GM12865 (cell line): ENCODE results near the gene MMP2.

ENCODE experiments used
- DNase-seq: peaks from one replicate; pipeline ENCODE4 v3.0.0; 2010; ENCODE audit warnings: low read depth
- H3K4me3 ChIP-seq: 2 replicates; pipeline ENCODE4 v1.5.1; 2011; ENCODE audit warnings: mild to moderate bottlenecking, low read depth, low read length, control low read depth
- CTCF ChIP-seq: IDR thresholded peaks from 2 replicates; pipeline ENCODE4 v1.5.1; 2011; ENCODE audit warnings: low read length, control low read depth, low read depth, inconsistent platforms; ENCODE audit not compliant: insufficient read depth; ENCODE audit errors: missing control alignments

Gene MMP2

DNA sequence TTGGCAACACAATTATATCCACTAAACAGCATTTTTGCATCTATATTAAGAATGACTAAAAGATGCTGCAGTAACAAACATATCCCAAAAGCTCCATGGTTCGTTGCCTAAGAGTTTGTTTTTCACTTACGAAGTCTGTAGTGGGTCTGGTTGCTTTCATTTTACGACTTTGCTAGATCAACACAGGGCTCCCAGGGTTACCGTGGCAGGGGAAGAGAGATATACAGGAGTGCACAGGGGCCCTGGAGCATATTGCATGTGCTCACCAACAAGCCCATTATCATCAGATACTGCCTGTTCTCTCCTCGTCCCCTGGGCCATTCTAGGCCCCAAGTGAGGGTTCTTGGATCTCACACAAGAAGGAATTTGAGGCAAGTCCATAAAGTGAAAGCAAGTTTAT is 3.1 kb upstream of the MMP2 start:
- TF ChIP-seq CTCF: no peak
- no peak overlapping the region for H3K4me3 ChIP-seq
- no peak for DNase-seq

DNA sequence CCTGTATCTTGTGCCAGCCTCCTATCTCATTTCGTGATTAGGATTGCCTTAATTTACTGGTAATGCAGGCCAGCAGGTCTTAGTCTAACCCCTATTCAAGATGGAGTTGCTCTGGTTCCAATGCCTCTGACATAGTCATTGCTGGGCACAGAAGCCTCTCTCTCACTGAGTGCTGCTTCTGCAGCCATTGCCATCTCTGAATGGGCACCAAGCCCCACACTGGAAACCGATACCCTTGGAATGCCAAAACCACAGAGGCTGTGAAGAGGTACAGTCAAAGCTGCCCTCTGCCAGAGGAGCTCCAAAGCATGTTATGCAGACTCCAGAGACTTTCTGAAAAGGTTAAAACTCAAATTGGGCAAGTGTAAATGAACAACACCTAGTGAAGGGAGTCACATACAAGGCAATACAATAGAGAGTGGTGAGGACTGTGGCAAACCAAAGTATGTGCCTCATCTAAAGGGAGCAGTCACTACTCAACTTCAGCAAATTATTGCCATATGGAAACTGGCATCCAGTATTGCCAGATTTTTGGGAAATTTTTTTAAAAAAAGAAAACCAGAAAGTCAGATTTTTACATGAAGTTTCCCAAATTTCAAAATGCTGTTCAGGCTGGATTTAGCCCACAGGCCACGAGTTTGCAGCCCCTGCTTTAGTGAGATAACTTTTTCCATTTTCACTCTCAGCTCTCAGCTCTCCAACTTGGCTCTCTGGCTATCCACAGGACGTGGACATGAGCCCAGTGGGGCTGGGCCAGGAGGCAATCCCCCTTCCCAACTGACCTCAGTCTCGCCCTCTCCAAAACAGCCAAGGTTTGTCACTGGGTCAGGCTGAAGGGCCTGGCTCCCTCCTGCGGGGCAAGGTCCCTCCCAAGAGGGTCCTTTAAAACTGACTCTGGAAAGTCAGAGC is 2.1 kb upstream of the MMP2 start:
- DNase-seq: no peak
- TF ChIP-seq CTCF: no peak
- H3K4me3 ChIP-seq: no peak overlapping the region

- no peak for TF ChIP-seq CTCF
- DNase-seq: no peak
- no peak overlapping the region for H3K4me3 ChIP-seq
Measured at GRCh38 chr16:55477736-55478135, 1.3 kb upstream of the MMP2 start.

GRCh38 chr16:55479430-55480140 is 587 bp downstream of the MMP2 start:
- H3K4me3 ChIP-seq: no peak overlapping the region

DNA sequence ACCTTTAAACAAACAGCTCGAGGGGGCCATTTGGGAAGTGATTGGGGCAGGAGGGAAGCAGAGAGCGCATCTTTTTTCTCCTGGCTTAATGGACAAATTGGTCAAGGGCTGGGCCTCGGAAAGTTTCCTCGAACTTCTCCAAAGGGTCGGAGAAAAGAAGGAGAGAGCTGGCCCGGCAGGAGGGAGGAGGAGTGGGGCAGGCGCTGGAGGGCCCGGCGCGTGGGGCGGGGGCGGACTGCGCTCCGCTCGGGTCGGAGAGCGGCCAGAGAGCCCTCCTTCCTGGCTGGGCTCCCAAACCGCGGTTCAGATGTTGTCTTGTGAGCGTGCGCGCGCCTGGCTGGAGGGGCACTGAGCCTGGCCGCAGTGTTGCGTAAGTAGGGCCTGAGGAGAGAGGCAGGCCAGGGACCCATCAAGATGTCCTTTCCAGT is 1.2 kb downstream of the MMP2 start:
- no peak overlapping the region for H3K4me3 ChIP-seq
- TF ChIP-seq CTCF: no peak
- no peak for DNase-seq

More at GRCh38 chr16:55479430-55480140, 587 bp downstream of the MMP2 start:
- DNase-seq: no peak
- no peak for TF ChIP-seq CTCF

GRCh38 chr16:55481023-55481422 is 2.0 kb downstream of the MMP2 start:
- no peak for TF ChIP-seq CTCF
- no peak for DNase-seq
- no peak overlapping the region for H3K4me3 ChIP-seq
